Skeletal muscle tissue (tissue), 4 donors: ENCODE measurements around the gene SYNE1. TPM values are rescaled to one million over a fixed set of nuclear protein-coding genes. Genes with fewer than 3 reads are reported as not detected.
"Not testable (repeated sequence)": the region's sequence is repeated elsewhere in the genome, so short reads cannot be mapped to it uniquely, and the experiment has no call there.

Experiments
- H3K27ac ChIP-seq: one replicate; pipeline ENCODE4 v1.7.0; 2013; ENCODE audit warnings: mild to moderate bottlenecking, low read depth, low read length, inconsistent platforms
- H3K27me3 ChIP-seq, 3 donors: one replicate each; pipeline ENCODE4 v1.7.0; 2013; ENCODE audit warnings: low read length in 3 of 3; ENCODE audit not compliant: control insufficient read depth in 3 of 3, insufficient read depth in 3 of 3
- H3K36me3 ChIP-seq, 3 donors: one replicate each; pipeline ENCODE4 v1.7.0; 2013; ENCODE audit warnings: low read length in 3 of 3; ENCODE audit not compliant: control insufficient read depth in 3 of 3, insufficient read depth in 3 of 3
- H3K4me1 ChIP-seq, 3 donors: one replicate each; pipeline ENCODE4 v1.7.0; 2013; ENCODE audit warnings: low read length in 3 of 3, mild to moderate bottlenecking in 3 of 3; ENCODE audit not compliant: control insufficient read depth in 3 of 3, insufficient read depth in 3 of 3
- H3K4me3 ChIP-seq, 3 donors: one replicate each; pipeline ENCODE4 v1.7.0; 2013; ENCODE audit warnings: low read length in 3 of 3
- H3K9ac ChIP-seq, 3 donors: one replicate each; pipeline ENCODE4 v1.7.0; 2013; ENCODE audit warnings: low read length in 3 of 3, mild to moderate bottlenecking in 3 of 3, moderate library complexity in 2 of 3, low read depth in 1 of 3
- H3K9me3 ChIP-seq, 3 donors: one replicate each; pipeline ENCODE4 v1.7.0; 2013; ENCODE audit warnings: low read length in 3 of 3; ENCODE audit not compliant: control insufficient read depth in 3 of 3
- total RNA-seq: library from RNA; depleted of rRNA; stranded (reverse); fragments of >200 nt; gene quantifications from one replicate; pipeline ENCODE4 v1.2.3, GENCODE V29; 2014
- donor health status: Osteomylitis.

The SYNE1 gene
- total RNA-seq, 1 donor from 2014 or later, result 195 TPM

DNA sequence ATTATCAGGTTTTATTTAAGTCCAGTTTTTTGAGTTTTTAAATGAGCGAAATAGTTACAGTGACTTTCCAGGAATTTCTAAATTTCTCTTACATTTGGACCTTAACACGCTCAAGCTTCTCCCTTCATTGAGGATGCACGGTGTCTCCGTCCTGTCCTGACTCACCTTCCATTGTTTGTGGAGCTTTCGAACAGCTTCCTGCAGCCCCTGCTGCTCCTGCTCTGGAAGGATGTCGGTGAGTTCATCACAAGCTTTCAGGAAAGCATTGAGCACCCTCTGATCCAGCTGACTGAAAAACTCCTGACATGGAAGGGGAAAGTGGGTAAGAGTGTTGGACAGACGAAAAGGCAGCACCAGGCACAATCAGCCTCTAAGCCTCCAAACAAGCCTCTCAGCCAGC is 183.7 kb downstream of the SYNE1 start:
- no peak overlapping the region for H3K4me3 ChIP-seq
- no peaks in the 10 kb centered on the region for H3K9me3 ChIP-seq
- H3K9ac ChIP-seq, result no peak overlapping the region
- H3K27me3 ChIP-seq, result no peaks in the 10 kb centered on the region
- H3K4me1 ChIP-seq, result no peaks in the 10 kb centered on the region
- H3K27ac ChIP-seq, result no peak overlapping the region
- H3K36me3 ChIP-seq, result no peaks in the 10 kb centered on the region

DNA sequence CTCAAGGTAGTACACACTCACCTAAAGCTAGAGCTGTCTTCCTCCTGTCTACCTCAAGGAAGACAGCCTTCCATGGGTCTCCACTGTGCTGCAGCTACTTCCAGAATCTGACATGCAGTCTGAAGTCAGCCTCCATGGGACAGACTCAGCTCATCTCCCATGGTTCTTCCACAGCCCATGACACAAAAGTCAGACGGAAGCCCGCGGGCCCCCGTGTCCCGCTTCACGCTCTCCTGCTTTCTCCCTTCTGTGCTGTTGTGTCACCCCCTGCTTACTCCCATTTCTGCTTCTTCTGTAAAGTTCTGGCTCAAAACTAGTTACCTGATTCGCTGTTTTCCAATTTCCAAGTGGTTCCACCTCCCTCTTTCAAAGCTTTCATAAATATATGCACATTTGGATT is 184.5 kb downstream of the SYNE1 start:
- no peaks in the 10 kb centered on the region for H3K27me3 ChIP-seq
- no peaks in the 10 kb centered on the region for H3K9me3 ChIP-seq
- H3K4me1 ChIP-seq, result no peaks in the 10 kb centered on the region
- no peak overlapping the region for H3K27ac ChIP-seq
- H3K36me3 ChIP-seq, result no peaks in the 10 kb centered on the region
- H3K9ac ChIP-seq, result no peak overlapping the region
- no peak overlapping the region for H3K4me3 ChIP-seq

DNA sequence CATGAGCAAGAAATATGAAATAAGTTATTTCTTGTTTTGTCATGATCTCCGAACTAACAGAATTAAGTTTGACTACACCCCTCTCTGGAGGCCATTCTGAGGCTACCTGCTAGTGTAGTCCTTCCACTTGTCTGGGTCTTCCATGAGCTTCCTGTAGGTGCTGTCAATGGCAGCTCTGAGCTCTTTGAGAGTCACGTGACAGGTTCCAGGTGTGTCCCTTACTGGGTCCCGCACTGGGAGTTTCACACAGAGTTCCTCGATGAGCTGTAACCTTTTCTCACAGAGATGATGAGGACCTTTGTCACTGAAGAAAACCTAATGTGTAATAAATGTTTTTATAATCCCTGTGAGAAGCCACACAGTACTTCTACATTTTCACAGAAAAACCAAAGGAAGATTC is 186.6 kb downstream of the SYNE1 start:
- no peaks in the 10 kb centered on the region for H3K27me3 ChIP-seq
- no peak overlapping the region for H3K9ac ChIP-seq
- no peak overlapping the region for H3K4me3 ChIP-seq
- H3K27ac ChIP-seq, result no peak overlapping the region
- H3K9me3 ChIP-seq, result no peaks in the 10 kb centered on the region
- H3K36me3 ChIP-seq, result no peaks in the 10 kb centered on the region
- no peaks in the 10 kb centered on the region for H3K4me1 ChIP-seq

DNA sequence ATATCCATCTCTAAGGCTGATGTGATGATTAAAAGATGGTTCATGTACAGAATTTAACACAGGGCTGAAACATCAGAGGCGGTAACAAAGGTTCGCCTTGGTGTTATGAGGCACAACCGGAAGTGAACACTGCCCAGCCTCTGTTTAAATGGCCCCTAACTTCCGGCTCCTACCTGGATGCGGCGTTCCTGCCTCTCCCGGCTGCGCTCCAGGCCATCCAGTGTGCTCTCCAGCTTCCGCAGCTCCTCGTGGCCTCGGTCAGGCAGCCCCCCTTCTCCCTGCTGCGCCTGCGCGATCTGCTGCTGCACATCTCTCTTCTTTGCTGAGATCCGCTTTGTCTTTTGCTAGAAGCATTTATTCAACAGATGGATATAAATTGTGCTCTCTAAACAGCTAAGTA is 195.3 kb downstream of the SYNE1 start:
- Histone ChIP-seq H3K9ac (no peak overlapping the region), H3K27ac (no peak overlapping the region), H3K27me3 (no peaks in the 10 kb centered on the region), H3K4me3 (no peak overlapping the region), H3K9me3 (no peaks in the 10 kb centered on the region), H3K4me1 (no peaks in the 10 kb centered on the region), H3K36me3 (no peaks in the 10 kb centered on the region)

DNA sequence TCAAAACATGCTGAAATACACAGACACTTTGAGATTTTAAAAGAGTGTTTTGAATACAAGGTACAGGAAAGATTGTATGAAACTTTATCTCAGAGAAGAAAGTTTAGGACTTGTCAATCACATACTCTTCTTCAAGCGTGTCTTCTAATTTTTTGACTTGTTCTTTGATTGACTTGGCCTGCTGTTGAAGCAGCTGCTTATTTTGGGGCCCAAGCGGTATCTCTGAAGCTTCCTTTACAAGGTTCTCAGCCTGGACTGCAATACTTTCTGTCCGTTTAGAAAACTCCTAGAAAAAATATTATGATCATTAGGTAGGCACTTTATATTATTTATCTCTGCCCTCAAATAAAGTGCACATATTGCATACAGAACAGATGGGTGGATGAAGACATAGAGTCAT is 201.3 kb downstream of the SYNE1 start:
- H3K36me3 ChIP-seq, result no peaks in the 10 kb centered on the region
- no peak overlapping the region for H3K27ac ChIP-seq
- H3K4me3 ChIP-seq, result no peak overlapping the region

DNA sequence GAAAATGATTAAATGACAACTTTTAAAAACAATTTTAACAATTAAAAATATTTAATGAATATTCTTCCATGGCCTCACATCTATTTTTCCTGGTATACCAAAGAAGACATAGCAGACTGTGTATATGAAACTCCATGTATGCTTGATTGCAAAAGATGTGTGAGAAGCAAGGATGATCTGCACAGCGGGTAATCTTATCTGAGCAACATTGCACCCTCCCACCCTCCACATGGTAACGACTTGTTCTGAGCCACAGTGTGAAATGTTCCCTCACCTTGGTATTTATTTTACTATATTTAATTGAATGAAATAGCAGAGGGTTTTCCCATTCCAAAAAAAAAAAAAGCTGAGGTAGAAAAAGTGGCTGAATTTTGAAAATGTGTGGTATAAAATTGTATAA is 204.4 kb downstream of the SYNE1 start:
- H3K9ac ChIP-seq, result no peak overlapping the region
- H3K9me3 ChIP-seq, result no peaks in the 10 kb centered on the region
- no peaks in the 10 kb centered on the region for H3K27me3 ChIP-seq
- H3K4me3 ChIP-seq, result no peak overlapping the region
- no peak overlapping the region for H3K27ac ChIP-seq
- no peaks in the 10 kb centered on the region for H3K4me1 ChIP-seq
- H3K36me3 ChIP-seq, result no peaks in the 10 kb centered on the region

More for the DNA sequence above, 201.3 kb downstream of the SYNE1 start:
- Histone ChIP-seq H3K27me3 (no peaks in the 10 kb centered on the region), H3K4me1 (no peaks in the 10 kb centered on the region), H3K9me3 (no peaks in the 10 kb centered on the region), H3K9ac (no peak overlapping the region)

DNA sequence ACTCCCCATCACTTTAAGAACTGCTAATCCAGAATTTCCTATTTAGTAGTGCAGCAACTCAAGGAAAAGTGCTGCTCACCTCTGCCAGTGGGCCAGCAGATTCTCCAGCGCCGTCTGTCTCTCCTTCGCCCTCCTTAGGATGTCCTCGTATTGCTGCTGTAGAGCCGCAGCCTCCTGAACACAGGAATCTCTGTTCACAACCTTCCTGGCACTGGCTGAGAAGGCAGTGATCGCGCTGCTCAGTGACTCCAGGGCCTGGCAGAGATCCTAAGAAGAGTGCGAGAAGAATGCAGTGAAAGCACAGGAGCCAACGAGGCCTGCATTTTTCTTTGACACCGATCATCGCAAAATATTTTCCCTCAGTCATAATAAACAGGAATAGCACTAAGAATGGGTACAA is 209.0 kb downstream of the SYNE1 start:
- H3K9ac ChIP-seq, result no peak overlapping the region
- no peaks in the 10 kb centered on the region for H3K4me1 ChIP-seq
- no peaks in the 10 kb centered on the region for H3K27me3 ChIP-seq
- H3K27ac ChIP-seq, result no peak overlapping the region
- no peaks in the 10 kb centered on the region for H3K9me3 ChIP-seq
- no peaks in the 10 kb centered on the region for H3K36me3 ChIP-seq
- no peak overlapping the region for H3K4me3 ChIP-seq

DNA sequence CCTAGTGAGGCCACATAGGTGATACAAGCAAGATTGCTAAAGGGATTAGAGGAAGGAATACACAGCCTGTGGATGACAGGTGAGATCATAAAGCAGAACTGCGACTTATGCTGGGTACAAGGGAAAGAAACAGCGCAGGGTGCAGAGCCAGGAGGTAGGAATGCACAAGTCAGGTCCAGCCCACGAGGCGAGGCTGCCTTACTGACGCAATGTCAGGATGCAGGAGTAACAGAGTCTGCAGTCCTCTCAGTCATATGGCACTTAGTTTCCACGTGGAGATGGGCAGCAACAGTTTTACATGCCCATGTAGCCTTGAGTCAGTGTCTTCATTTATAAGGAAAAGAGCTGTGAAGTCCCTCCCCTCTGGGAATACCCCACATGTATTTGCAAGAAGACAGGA is 210.9 kb downstream of the SYNE1 start:
- Histone ChIP-seq H3K4me3 (no peak overlapping the region), H3K36me3 (no peaks in the 10 kb centered on the region), H3K9ac (no peak overlapping the region), H3K9me3 (no peaks in the 10 kb centered on the region), H3K27ac (no peak overlapping the region), H3K4me1 (no peaks in the 10 kb centered on the region), H3K27me3 (no peaks in the 10 kb centered on the region)

DNA sequence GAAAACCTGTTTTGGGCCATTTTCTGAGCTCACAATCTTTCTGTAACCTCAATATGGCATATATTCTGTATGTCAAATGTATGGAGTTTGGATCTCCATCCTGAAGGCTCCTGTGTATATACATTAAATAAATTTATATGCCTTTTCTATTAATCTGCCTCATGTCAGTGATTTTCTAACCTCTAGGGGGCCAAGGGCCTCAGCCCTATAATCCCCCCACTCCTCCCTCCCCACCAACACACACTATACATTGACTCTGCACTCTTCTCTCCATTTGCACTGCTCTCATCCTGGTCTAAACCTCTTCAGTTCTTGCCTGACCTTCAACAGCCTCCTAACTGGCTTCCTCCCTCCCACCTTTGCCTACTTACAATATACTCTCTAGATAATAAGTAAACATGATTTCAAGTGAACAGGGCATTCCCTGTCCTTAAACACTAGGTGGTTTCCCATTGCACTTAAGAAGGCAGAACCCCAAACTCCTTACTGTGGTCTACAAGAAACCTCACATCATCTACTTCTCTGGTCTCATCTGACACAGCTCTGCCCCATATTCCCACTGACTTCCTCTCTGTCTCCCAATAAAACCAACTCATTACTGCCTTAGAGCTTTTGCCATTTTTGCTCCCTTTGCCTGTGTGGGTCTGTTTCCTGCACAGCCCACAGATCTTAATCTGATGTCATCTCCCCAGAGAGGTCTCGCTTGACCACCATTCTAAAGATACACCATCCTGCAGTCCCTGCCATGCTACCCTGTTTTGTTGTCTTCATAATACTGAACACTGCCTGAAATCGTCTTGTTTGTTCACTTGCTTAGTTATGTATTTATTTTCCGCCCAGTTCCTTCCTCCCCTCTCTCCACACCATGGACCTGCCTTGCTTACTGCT is 213.7 kb downstream of the SYNE1 start:
- Histone ChIP-seq H3K36me3 (no peaks in the 10 kb centered on the region), H3K4me3 (no peak overlapping the region), H3K4me1 (no peaks in the 10 kb centered on the region), H3K9ac (no peak overlapping the region), H3K27me3 (no peaks in the 10 kb centered on the region), H3K9me3 (no peaks in the 10 kb centered on the region), H3K27ac (no peak overlapping the region)

DNA sequence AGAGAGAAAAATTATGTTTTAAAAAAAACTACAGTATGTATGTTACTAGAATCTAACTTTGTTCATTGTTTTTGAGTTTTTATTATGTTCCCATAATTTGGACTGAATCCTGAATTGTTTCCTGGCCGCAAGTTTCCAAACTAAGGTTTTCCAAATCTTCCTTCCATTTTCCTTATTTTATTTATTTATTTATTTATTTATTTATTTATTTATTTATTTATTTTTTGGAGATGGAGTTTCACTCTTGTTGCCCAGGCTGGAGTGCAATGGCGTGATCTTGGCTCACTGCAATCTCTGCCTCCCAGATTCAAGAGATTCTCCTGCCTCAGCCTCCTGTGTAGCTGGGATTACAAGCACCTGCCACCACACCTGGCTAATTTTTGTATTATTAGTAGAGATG is 215.7 kb downstream of the SYNE1 start:
- H3K4me3 ChIP-seq, H3K9ac ChIP-seq, H3K27ac ChIP-seq, H3K36me3 ChIP-seq, H3K4me1 ChIP-seq, H3K9me3 ChIP-seq, H3K27me3 ChIP-seq: not testable (repeated sequence)
